WERI-Rb-1 (cell line): Measurements from ENCODE around the gene METTL4.

ENCODE experiments used
- DNase-seq: peaks from one replicate; pipeline ENCODE4 v3.0.0-alpha.2; 2020
- H3K27ac ChIP-seq: fragments of 250-450 bp; sonication (Bioruptor Pico); 2 replicates; pipeline ENCODE4 v1.5.1; 2020; ENCODE audit warnings: mild to moderate bottlenecking, moderate library complexity
- H3K27me3 ChIP-seq: fragments of 250-450 bp; sonication (Bioruptor Pico); 2 replicates; pipeline ENCODE4 v1.5.1; 2021; ENCODE audit warnings: mild to moderate bottlenecking, low read depth, moderate library complexity; ENCODE audit not compliant: insufficient read depth, severe bottlenecking
- H3K36me3 ChIP-seq: fragments of 250-450 bp; sonication (Bioruptor Pico); 2 replicates; pipeline ENCODE4 v1.5.1; 2020; ENCODE audit warnings: mild to moderate bottlenecking, moderate library complexity
- H3K4me3 ChIP-seq: 2 replicates; pipeline ENCODE4 v1.5.1; 2011; ENCODE audit warnings: low read depth, mild to moderate bottlenecking, control low read depth, low read length
- H3K9me3 ChIP-seq: fragments of 250-450 bp; sonication (Bioruptor Pico); 2 replicates; pipeline ENCODE4 v1.5.1; 2021; ENCODE audit warnings: mild to moderate bottlenecking, moderate library complexity; ENCODE audit not compliant: severe bottlenecking
- TF ChIP-seq, protein P1 (sequence below): IDR thresholded peaks from 2 replicates; pipeline ENCODE4 v1.5.1; 2011; ENCODE audit warnings: low read depth, mild to moderate bottlenecking, control low read depth, inconsistent platforms, low read length

The METTL4 gene

DNA sequence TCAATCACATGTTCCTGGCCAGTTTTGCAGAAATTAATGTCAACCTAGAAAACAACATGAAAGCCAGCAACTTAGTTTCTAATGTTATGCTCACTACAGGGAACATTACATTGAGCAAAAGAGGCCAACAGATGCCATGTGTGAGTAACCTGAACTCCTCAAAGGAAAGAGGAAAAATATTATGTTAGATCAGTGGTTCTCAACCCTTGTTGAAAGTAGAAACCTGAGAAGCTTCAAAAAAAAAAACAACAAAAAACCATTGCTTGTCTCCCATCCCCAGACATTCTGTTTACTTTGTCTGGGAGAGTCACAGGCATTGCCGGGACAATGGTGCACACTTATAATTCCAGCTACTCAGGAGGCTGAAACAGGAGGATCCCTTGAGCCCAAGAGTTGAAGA lies 57.7 kb downstream of the METTL4 start:
- no peak for DNase-seq
- no peak overlapping the region for H3K27ac ChIP-seq
- TF ChIP-seq, protein P1, sequence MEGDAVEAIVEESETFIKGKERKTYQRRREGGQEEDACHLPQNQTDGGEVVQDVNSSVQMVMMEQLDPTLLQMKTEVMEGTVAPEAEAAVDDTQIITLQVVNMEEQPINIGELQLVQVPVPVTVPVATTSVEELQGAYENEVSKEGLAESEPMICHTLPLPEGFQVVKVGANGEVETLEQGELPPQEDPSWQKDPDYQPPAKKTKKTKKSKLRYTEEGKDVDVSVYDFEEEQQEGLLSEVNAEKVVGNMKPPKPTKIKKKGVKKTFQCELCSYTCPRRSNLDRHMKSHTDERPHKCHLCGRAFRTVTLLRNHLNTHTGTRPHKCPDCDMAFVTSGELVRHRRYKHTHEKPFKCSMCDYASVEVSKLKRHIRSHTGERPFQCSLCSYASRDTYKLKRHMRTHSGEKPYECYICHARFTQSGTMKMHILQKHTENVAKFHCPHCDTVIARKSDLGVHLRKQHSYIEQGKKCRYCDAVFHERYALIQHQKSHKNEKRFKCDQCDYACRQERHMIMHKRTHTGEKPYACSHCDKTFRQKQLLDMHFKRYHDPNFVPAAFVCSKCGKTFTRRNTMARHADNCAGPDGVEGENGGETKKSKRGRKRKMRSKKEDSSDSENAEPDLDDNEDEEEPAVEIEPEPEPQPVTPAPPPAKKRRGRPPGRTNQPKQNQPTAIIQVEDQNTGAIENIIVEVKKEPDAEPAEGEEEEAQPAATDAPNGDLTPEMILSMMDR = no peak

DNA sequence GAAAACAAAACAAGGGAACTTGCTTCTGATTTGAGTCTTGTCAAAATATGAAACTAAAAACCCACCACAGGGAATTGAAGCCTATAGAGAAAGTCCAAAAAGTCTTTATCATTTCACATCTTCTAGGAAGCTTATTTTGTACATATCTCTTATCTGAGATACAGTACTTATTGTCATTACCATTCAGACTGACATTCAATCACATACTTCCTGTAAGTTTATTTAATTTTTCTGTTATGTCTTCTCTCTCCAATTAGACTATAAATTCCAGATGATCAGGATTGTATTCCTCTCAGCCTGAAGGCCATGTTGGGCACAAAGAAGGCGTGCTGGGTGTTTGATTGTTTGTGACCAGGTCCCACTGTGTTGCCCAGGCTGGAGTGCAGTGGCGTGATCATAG lies 59.2 kb downstream of the METTL4 start:
- Histone ChIP-seq H3K9me3 (peaks cover 3% of the 10 kb centered on the region), H3K27me3 (no peaks in the 10 kb centered on the region), H3K36me3 (no peaks in the 10 kb centered on the region), H3K4me3 (no peak overlapping the region), H3K27ac (no peak overlapping the region)
- no peak for DNase-seq
- TF ChIP-seq, protein P1 = no peak

More for the DNA sequence above, 57.7 kb downstream of the METTL4 start:
- Histone ChIP-seq H3K36me3 (no peaks in the 10 kb centered on the region), H3K4me3 (no peak overlapping the region), H3K27me3 (no peaks in the 10 kb centered on the region), H3K9me3 (peaks cover 3% of the 10 kb centered on the region)

DNA sequence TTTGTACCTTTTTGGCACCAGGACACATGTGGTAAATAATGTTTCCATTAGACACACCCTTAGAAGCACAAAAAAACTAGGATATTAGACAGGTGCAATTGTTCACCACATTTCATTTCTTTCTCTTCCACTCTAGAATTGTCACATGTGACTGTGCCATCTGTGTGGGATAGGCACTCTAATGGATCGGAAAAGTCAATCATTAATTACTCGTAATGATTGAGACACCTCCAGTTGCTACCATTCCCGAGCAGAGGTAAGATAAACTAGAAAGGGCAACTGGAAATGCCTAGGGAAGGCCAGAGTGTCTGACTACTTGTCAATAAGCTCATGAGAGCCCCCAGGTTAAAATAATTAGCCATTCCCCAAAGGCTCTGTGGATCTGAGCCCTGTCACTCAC lies 59.9 kb downstream of the METTL4 start:
- H3K4me3 ChIP-seq = no peak overlapping the region

DNA sequence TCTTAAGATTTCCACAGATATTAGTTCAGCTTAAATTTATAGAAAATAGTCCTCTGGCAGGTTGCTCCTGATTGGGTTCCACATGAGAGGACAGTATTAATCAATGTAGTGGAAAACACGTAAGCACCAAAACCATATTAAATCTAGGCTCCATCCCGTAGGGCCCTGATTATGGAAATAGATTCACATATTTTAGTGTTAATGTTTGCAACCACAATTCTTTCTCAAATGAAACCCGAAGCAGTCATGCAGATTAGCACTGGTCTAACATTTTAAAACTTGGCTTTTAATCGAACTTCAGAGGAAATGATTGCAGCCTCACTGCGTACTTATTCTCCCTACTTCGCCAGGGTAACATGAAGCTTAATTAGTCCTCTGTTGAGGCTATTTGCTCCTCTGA lies 60.9 kb downstream of the METTL4 start:
- Histone ChIP-seq H3K9me3 (peaks cover 3% of the 10 kb centered on the region), H3K4me3 (no peak overlapping the region), H3K27me3 (no peaks in the 10 kb centered on the region), H3K36me3 (no peaks in the 10 kb centered on the region), H3K27ac (no peak overlapping the region)
- TF ChIP-seq, protein P1 = no peak
- no peak for DNase-seq

More for the DNA sequence above, 59.9 kb downstream of the METTL4 start:
- H3K27ac ChIP-seq = no peak overlapping the region
- TF ChIP-seq, protein P1 = no peak
- H3K27me3 ChIP-seq = no peaks in the 10 kb centered on the region
- no peaks in the 10 kb centered on the region for H3K36me3 ChIP-seq
- DNase-seq = no peak
- H3K9me3 ChIP-seq = peaks cover 3% of the 10 kb centered on the region

DNA sequence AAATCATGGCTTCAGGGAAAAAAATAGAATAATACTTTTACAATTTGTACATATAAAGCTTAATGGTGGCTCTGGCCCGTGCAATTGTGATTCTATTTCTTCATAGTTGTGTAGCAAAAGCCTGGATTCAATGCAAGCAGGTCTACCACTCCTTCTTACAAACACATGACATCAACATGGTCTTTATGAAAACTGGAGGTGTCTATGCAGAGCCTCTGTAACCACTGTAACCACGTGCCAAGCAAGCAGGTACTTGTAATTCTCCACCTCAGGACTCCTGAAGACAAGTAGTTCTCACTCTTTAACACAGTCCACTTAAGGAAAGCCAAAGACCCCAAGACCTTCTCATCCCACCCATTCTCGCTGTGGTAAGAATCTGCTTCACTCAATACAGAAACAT lies 62.6 kb downstream of the METTL4 start:
- Histone ChIP-seq H3K9me3 (no peaks in the 10 kb centered on the region), H3K4me3 (no peak overlapping the region), H3K27me3 (no peaks in the 10 kb centered on the region), H3K27ac (no peak overlapping the region), H3K36me3 (no peaks in the 10 kb centered on the region)
- DNase-seq = no peak
- TF ChIP-seq, protein P1 = no peak

DNA sequence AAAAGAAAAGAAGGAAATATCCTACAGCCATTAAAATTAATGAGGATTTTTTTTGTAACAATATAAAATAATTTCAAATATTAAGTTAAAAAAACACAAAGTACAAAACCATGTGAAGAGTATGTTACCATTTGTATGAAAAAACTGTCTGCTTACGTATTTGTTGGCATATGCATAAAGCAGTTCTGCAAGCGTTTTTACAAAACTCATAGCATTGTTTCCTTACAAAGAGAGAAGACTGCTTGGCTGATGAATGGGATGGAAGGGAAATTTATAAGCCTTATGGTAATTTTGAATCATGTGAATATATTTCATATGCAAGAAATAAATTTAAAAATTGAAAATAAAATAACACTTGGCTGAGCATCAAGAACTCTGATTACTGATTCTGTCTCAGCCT lies 63.1 kb downstream of the METTL4 start:
- no peaks in the 10 kb centered on the region for H3K9me3 ChIP-seq
- DNase-seq = no peak
- TF ChIP-seq, protein P1 = no peak
- H3K36me3 ChIP-seq = no peaks in the 10 kb centered on the region
- H3K4me3 ChIP-seq = no peak overlapping the region
- H3K27ac ChIP-seq = no peak overlapping the region
- H3K27me3 ChIP-seq = no peaks in the 10 kb centered on the region
